ENCODE results near the gene SNU13. TPM values are rescaled to one million over a fixed set of nuclear protein-coding genes. Genes with fewer than 3 reads are reported as not detected.
"Not testable (repeated sequence)": the region's sequence is repeated elsewhere in the genome, so short reads cannot be mapped to it uniquely, and the experiment has no call there.

SNU13 gene
- total and polyA plus RNA-seq, 5 donors: 195 to 246 (median 223) TPM

- Histone ChIP-seq H3K27me3 (ENCODE audit: control insufficient read depth, insufficient read depth) (no peaks in the 10 kb centered on the region), H3K27ac (ENCODE audit: low read length) (no peak within 1 kb of the TSS), H3K4me1 (ENCODE audit: control insufficient read depth, insufficient read depth, low read length) (no peaks in the 10 kb centered on the region), H3K4me3 (ENCODE audit: low read length) (no peak within 1 kb of the TSS), H3K9me3 (ENCODE audit: control insufficient read depth, low read length) (no peaks in the 10 kb centered on the region)
- ATAC-seq: peak; percentile 80 to 82
- DNase-seq: peak; percentile 91 to 96 (median 96)
- intact Hi-C loops (cut with DNase I): loop anchor here in 1 of 4 donors (5.0 kb wide), 1 partner anchor 243 kb away; no protein-coding TSS in a partner anchor
- WGBS: 39% methylated on average over 69 of the region's 69 CpGs
Measured at GRCh38 chr22:41699264-41700107, 10.8 kb upstream of the SNU13 start, which contains the start of gene MEI1. MEI1 (plus strand) TSS chr22:41699503; CDS start chr22:41699539, 36 bp downstream.

GRCh38 chr22:41697126-41697775, 8.6 kb upstream of the SNU13 start:
- intact Hi-C loops (cut with DNase I): loop anchor here in 3 of 4 donors (2.0 to 5.0 kb wide), 3 partner anchors 244 to 246 kb away; no protein-coding TSS in a partner anchor
- H3K27ac ChIP-seq (ENCODE audit: low read length): peak overlapping the region; percentile 37
- ATAC-seq (peak; percentile 78 to 85), DNase-seq (peak; percentile 92 to 98 (median 96))
- H3K9me3 ChIP-seq (ENCODE audit: control insufficient read depth, low read length): no peaks in the 10 kb centered on the region
- 24% methylated on average over 12 of the region's 12 CpGs for WGBS
- peak overlapping the region; percentile 33 for H3K4me3 ChIP-seq (ENCODE audit: low read length)
- no peaks in the 10 kb centered on the region for H3K4me1 ChIP-seq (ENCODE audit: control insufficient read depth, insufficient read depth, low read length)
- H3K27me3 ChIP-seq (ENCODE audit: control insufficient read depth, insufficient read depth): no peaks in the 10 kb centered on the region

- Histone ChIP-seq H3K27me3 (ENCODE audit: control insufficient read depth, insufficient read depth) (no peaks in the 10 kb centered on the region), H3K27ac (ENCODE audit: low read length) (no peak overlapping the region), H3K9me3 (ENCODE audit: control insufficient read depth, low read length) (no peaks in the 10 kb centered on the region), H3K4me1 (ENCODE audit: control insufficient read depth, insufficient read depth, low read length) (no peaks in the 10 kb centered on the region), H3K4me3 (ENCODE audit: low read length) (no peak overlapping the region)
- DNase-seq: no peak
- WGBS: 63% methylated on average over 11 of the region's 11 CpGs
- ATAC-seq: peak; percentile 8 to 15
- intact Hi-C loops (cut with DNase I): loop anchor here in 3 of 4 donors (2.0 to 5.0 kb wide), 3 partner anchors 244 to 246 kb away; no protein-coding TSS in a partner anchor
Measured at GRCh38 chr22:41696703-41697102, 8.0 kb upstream of the SNU13 start.

DNA sequence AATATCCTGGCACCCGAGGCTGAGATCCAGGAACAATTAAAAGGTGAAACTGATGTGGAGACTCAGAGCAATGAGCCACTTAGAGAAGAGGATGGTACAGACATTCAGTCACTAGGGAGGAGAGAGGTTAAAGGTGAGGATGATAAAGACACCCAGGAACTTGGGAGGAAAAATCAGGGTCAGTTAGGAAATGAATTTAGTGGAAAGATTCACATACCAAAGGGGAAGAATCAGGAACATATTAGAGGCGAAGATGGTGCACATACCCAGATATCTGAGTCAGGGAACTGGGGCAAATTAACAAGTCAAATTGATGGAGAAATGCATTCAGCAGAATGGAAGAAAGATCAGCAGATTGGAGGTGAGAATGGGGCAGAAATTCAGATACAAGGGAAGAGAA, 6.5 kb upstream of the SNU13 start:
- H3K9me3 ChIP-seq (ENCODE audit: control insufficient read depth, low read length): no peaks in the 10 kb centered on the region
- DNase-seq (no peak), ATAC-seq (no peak)
- H3K4me1 ChIP-seq (ENCODE audit: control insufficient read depth, insufficient read depth, low read length): no peaks in the 10 kb centered on the region
- 80% methylated on average over 2 of the region's 2 CpGs for WGBS
- H3K27me3 ChIP-seq (ENCODE audit: control insufficient read depth, insufficient read depth): no peaks in the 10 kb centered on the region
- no peak overlapping the region for H3K27ac ChIP-seq (ENCODE audit: low read length)
- intact Hi-C loops (cut with DNase I): loop anchor here in 2 of 4 donors (2.0 to 5.0 kb wide), 2 partner anchors 246 to 247 kb away; no protein-coding TSS in a partner anchor
- H3K4me3 ChIP-seq (ENCODE audit: low read length): no peak overlapping the region

DNA sequence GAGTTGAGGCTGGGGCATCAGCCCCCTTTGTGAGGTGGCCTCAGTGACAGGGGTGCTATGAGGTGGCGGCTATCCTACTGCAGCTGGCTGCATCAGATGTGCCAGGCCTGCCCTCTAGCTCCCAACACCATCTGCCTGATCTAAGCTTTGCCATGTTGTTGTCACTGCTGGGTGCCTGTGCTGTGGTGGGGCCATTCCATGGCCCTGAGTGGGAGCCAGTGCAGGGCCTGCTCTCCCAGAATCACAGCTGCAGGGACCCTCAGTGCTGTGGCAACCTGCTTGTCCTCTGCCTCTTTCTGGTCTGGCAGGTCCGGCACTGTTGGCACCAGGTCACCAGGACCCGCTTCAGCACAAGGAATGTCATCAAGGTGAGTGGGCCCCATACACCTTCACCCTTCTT, 1.8 kb upstream of the SNU13 start:
- DNase-seq (no peak), ATAC-seq (no peak)
- 91% methylated on average over 3 of the region's 3 CpGs for WGBS
- Histone ChIP-seq H3K27ac (ENCODE audit: low read length) (no peak overlapping the region), H3K4me1 (ENCODE audit: control insufficient read depth, insufficient read depth, low read length) (peaks cover 3% of the 10 kb centered on the region), H3K4me3 (ENCODE audit: low read length) (no peak overlapping the region), H3K27me3 (ENCODE audit: control insufficient read depth, insufficient read depth) (no peaks in the 10 kb centered on the region), H3K9me3 (ENCODE audit: control insufficient read depth, low read length) (no peaks in the 10 kb centered on the region)
- intact Hi-C loops (cut with DNase I): no loop called here

DNA sequence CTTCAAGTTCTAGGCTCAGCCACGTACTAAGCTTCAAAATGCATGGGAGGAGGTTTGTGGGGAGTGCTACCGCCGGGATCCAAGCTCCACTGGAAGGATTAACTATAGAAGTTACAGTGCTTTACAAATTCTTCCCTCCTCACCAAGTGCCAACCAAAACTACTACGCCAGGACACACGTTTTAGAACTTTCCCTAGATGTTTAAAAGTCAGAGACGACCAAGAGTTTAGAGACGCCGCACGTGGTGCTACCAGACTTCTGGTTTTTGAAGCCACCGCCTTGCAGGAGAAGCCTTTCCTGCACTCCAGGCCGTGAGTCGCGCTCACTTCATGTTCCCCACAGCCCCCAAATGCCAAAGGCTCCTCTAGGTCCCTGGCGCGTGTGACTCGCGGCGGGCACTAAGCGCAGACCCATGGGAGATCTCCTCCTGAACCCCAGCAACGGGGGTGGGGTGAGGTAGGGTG, 734 bp downstream of the SNU13 start:
- DNase-seq: peak in 2 of 3 donors; percentile 36 to 69
- peak; percentile 44 to 50 for ATAC-seq
- WGBS: under 1% methylated on average over 20 of the region's 20 CpGs
- Histone ChIP-seq H3K9me3 (ENCODE audit: control insufficient read depth, low read length) (no peaks in the 10 kb centered on the region), H3K4me1 (ENCODE audit: control insufficient read depth, insufficient read depth, low read length) (peaks cover 3% of the 10 kb centered on the region), H3K4me3 (ENCODE audit: low read length) (peak overlapping the region; percentile 85), H3K27ac (ENCODE audit: low read length) (peak overlapping the region; percentile 94), H3K27me3 (ENCODE audit: control insufficient read depth, insufficient read depth) (no peaks in the 10 kb centered on the region)
- intact Hi-C loops (cut with DNase I): no loop called here

DNA sequence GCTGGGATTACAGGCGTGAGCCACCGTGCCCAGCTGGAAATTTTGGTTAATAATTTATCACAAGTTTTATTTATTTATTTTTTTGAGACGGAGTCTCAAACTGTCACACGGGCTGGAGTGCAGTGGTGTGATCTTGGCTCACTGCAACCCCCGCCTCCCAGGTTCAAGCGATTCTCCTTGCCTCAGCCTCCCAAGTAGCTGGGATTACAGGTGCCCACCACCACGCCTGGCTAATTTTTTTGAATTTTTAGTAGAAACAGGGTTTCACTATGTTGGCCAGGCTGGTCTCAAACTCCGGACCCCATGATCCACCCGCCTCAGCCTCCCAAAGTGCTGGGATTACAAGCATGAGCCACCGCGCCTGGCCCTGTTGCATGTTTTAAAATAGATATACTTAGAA, 1.8 kb downstream of the SNU13 start:
- H3K9me3 ChIP-seq (ENCODE audit: control insufficient read depth, low read length); ATAC-seq; H3K4me1 ChIP-seq (ENCODE audit: control insufficient read depth, insufficient read depth, low read length); intact Hi-C loops (cut with DNase I); DNase-seq; H3K27me3 ChIP-seq (ENCODE audit: control insufficient read depth, insufficient read depth); H3K4me3 ChIP-seq (ENCODE audit: low read length); H3K27ac ChIP-seq (ENCODE audit: low read length): not testable (repeated sequence)
- WGBS: 96% methylated on average over 11 of the region's 11 CpGs

DNA sequence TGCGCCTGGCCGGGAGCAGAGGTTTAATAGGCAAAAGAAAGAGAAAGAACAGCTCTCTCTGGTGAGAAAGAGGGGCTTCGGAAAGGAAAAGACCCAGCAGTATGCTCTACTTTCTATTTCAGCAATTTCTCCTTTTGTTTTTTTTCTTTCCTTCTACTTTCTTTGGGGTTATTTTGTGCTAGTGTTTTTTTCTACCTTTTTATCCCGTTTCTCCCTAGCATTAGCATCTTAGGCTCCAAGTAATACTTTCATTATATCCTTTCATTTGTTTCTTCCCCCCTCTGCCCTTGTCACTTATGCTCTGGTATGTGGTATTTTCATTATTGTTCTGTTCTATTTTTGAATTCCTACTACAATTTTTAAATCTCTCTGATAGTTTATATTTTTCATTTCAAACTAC, 4.5 kb downstream of the SNU13 start:
- H3K4me3 ChIP-seq (ENCODE audit: low read length): no peak overlapping the region
- no peaks in the 10 kb centered on the region for H3K27me3 ChIP-seq (ENCODE audit: control insufficient read depth, insufficient read depth)
- intact Hi-C loops (cut with DNase I): no loop called here
- ATAC-seq (no peak), DNase-seq (no peak)
- H3K4me1 ChIP-seq (ENCODE audit: control insufficient read depth, insufficient read depth, low read length): peaks cover 3% of the 10 kb centered on the region
- H3K9me3 ChIP-seq (ENCODE audit: control insufficient read depth, low read length): no peaks in the 10 kb centered on the region
- 83% methylated on average over 4 of the region's 4 CpGs for WGBS
- no peak overlapping the region for H3K27ac ChIP-seq (ENCODE audit: low read length)

DNA sequence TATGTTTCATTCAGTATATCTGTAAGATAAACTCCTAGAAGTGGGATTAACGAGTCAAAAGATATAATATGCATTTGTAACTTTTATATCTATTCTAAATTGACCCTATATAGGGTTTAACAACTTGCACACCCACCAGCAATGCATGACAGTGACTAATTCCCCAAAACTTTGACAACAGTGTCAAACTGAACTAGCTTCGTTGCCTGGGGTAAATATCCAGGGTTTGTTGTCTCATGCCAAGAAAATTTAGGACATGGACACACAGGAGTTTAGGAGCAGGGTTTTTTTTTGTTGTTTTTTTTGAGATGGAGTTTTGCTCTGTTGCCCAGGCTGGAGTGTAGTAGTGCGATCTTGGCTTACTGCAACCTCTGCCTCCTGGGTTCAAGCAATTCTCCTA, 5.1 kb downstream of the SNU13 start:
- no peaks in the 10 kb centered on the region for H3K9me3 ChIP-seq (ENCODE audit: control insufficient read depth, low read length)
- ATAC-seq: no peak
- peaks cover 3% of the 10 kb centered on the region for H3K4me1 ChIP-seq (ENCODE audit: control insufficient read depth, insufficient read depth, low read length)
- no peak overlapping the region for H3K27ac ChIP-seq (ENCODE audit: low read length)
- intact Hi-C loops (cut with DNase I): no loop called here
- H3K27me3 ChIP-seq (ENCODE audit: control insufficient read depth, insufficient read depth): no peaks in the 10 kb centered on the region
- WGBS: 84% methylated on average over 3 of the region's 3 CpGs
- no peak overlapping the region for H3K4me3 ChIP-seq (ENCODE audit: low read length)
- no peak for DNase-seq

GRCh38 chr22:41683052-41683451, 5.6 kb downstream of the SNU13 start:
- intact Hi-C loops (cut with DNase I): no loop called here
- Histone ChIP-seq H3K4me3 (ENCODE audit: low read length) (peak overlapping the region; percentile 52), H3K27me3 (ENCODE audit: control insufficient read depth, insufficient read depth) (no peaks in the 10 kb centered on the region), H3K9me3 (ENCODE audit: control insufficient read depth, low read length) (no peaks in the 10 kb centered on the region), H3K4me1 (ENCODE audit: control insufficient read depth, insufficient read depth, low read length) (peaks cover 3% of the 10 kb centered on the region), H3K27ac (ENCODE audit: low read length) (peak overlapping the region; percentile 31)
- WGBS: 90% methylated on average over 9 of the region's 9 CpGs
- DNase-seq: no peak
- no peak for ATAC-seq

All from right cardiac atrium (tissue), 5 donors.